GM12878 (cell line): ENCODE measurements around the gene GPR78. TPM values are rescaled to one million over a fixed set of nuclear protein-coding genes. Genes with fewer than 3 reads are reported as not detected.

Experiments
- ATAC-seq: fragments of 200-7000 bp; cut with Tn5 transposase; 3 replicates; pipeline ENCODE4 v1.9.1; 2020; ENCODE audit warnings: mild to moderate bottlenecking, moderate library complexity
- BruUV-seq: library from RNA; stranded (reverse); fragments of 400-500 nt; replicated peaks from 2 replicates; lab custom pipeline; 2021; lab: Mats Ljungman, UMichigan
- CTCF ChIA-PET: fragments of 300-600 bp; sonication (Branson Sonifier 250); formaldehyde crosslinking; extraction: SDS; loops from one replicate; lab custom pipeline; 2021; ENCODE audit warnings: inconsistent platforms; lab: Yijun Ruan, JAX
- POLR2A ChIA-PET: fragments of 350-600 bp; formaldehyde crosslinking; extraction: SDS; loops from one replicate; lab custom pipeline; 2021; ENCODE audit warnings: inconsistent platforms; lab: Charles Lee
- RAD21 ChIA-PET: fragments of 300-600 bp; sonication (Branson Sonifier 250); formaldehyde crosslinking; loops from one replicate; lab custom pipeline; 2023; ENCODE audit warnings: antibody characterized with exemption; ENCODE audit not compliant: unreplicated experiment; lab: Charles Lee
- SMC1A ChIA-PET: fragments of 300-600 bp; sonication (Branson Sonifier 250); formaldehyde crosslinking; loops from one replicate; lab custom pipeline; 2023; ENCODE audit not compliant: unreplicated experiment, uncharacterized antibody; lab: Charles Lee
- DNase-seq: peaks from one replicate; pipeline ENCODE4 v3.0.0-alpha.2; 2011; ENCODE audit warnings: low read depth, low spot score
- FAIRE-seq: peaks from 3 replicates; lab custom pipeline; 2011; peaks lifted over from hg19 to GRCh38; lab: Jason Lieb, UNC
- H2AFZ ChIP-seq: 2 replicates; pipeline ENCODE4 v1.6.0; 2011; ENCODE audit warnings: low read depth, low read length, control low read depth; ENCODE audit not compliant: control insufficient read depth
- H3K27ac ChIP-seq: 2 replicates; pipeline ENCODE4 v1.5.1; 2011; ENCODE audit warnings: control low read depth; ENCODE audit not compliant: control insufficient read depth, insufficient read depth
- H3K27me3 ChIP-seq, 2 experiments: replicated peaks in 1 of 2; 2 replicates each; pipeline versions ENCODE4 v1.6.0 to v1.6.1; 2011; ENCODE audit warnings: low read length in 1 of 2; ENCODE audit not compliant: control insufficient read depth in 2 of 2, insufficient read depth in 2 of 2
- H3K36me3 ChIP-seq, 2 experiments: 2 replicates each; pipeline ENCODE4 v1.5.1; 2011; ENCODE audit warnings: low read length in 1 of 2; ENCODE audit not compliant: control insufficient read depth in 2 of 2, insufficient read depth in 2 of 2
- H3K4me1 ChIP-seq: 2 replicates; pipeline ENCODE4 v1.6.1; 2011; ENCODE audit warnings: mild to moderate bottlenecking, low read length, moderate library complexity, mixed read lengths; ENCODE audit not compliant: control insufficient read depth, insufficient read depth
- H3K4me2 ChIP-seq: 2 replicates; pipeline ENCODE4 v1.6.0; 2011; ENCODE audit warnings: control low read depth; ENCODE audit not compliant: control insufficient read depth, insufficient read depth
- H3K4me3 ChIP-seq: fragments of 200-600 bp; sonication (generic); 2 replicates; pipeline ENCODE4 v1.5.1; 2016
- H3K79me2 ChIP-seq: 2 replicates; pipeline ENCODE4 v1.6.0; 2011; ENCODE audit warnings: low read length; ENCODE audit not compliant: control insufficient read depth, insufficient read depth
- H3K9ac ChIP-seq: 2 replicates; pipeline ENCODE4 v1.8.0; 2011; ENCODE audit warnings: low read length, control low read depth, mixed read lengths; ENCODE audit not compliant: control insufficient read depth, insufficient read depth
- H3K9me3 ChIP-seq: replicated peaks from 3 replicates; pipeline ENCODE4 v1.5.1; 2011; ENCODE audit warnings: mild to moderate bottlenecking, low read length; ENCODE audit not compliant: control insufficient read depth, insufficient read depth
- H4K20me1 ChIP-seq: 2 replicates; pipeline ENCODE4 v1.6.0; 2011; ENCODE audit not compliant: control insufficient read depth, insufficient read depth
- HDAC6 ChIP-seq: fragments of 200-600 bp; sonication (generic); IDR thresholded peaks from one replicate; pipeline ENCODE4 v1.8.0; 2017; ENCODE audit warnings: antibody characterized with exemption; ENCODE audit not compliant: unreplicated experiment
- IRF4 ChIP-seq: IDR thresholded peaks from 2 replicates; pipeline ENCODE4 v1.6.1; 2011; ENCODE audit warnings: low read depth, low read length
- RAD21 ChIP-seq: IDR thresholded peaks from 2 replicates; pipeline ENCODE4 v1.6.1; 2011; ENCODE audit warnings: mild to moderate bottlenecking, low read depth, low read length, moderate library complexity; ENCODE audit not compliant: insufficient read depth
- SIX5 ChIP-seq: IDR thresholded peaks from 2 replicates; pipeline ENCODE4 v1.6.1; 2011; ENCODE audit warnings: mild to moderate bottlenecking, low read depth, low read length, moderate library complexity; ENCODE audit not compliant: severe bottlenecking
- SPI1 ChIP-seq: IDR thresholded peaks from 2 replicates; pipeline ENCODE4 v1.6.1; 2011; ENCODE audit warnings: low read depth, mild to moderate bottlenecking, low read length, moderate library complexity, borderline replicate concordance; ENCODE audit not compliant: insufficient read depth
- ZNF24 ChIP-seq: fragments of 450-650 bp; IDR thresholded peaks from 2 replicates; pipeline ENCODE4 v1.6.1; 2017; ENCODE audit warnings: antibody characterized with exemption, mild to moderate bottlenecking
- WGBS: methylation state at CpG from one replicate; pipeline ENCODE4 v1.1.6; 2016; ENCODE audit warnings: low lambda C conversion rate; ENCODE audit not compliant: insufficient replicate concordance, insufficient coverage; ENCODE audit errors: missing lambda C conversion rate; 5-methylcytosine and 5-hydroxymethylcytosine counted together
- in situ Hi-C: fragments of 300-500 bp; cut with MboI; formaldehyde crosslinking; loops from 9 replicates; pipeline ENCODE4 v1.14.3; 2018; ENCODE audit warnings: mixed read lengths
- intact Hi-C: fragments of 100-400 bp; cut with micrococcal nuclease; formaldehyde crosslinking; loops from one replicate; pipeline ENCODE4 v1.14.2; 2022; ENCODE audit not compliant: unreplicated experiment
- polyA plus RNA-seq, 11 experiments: library from polyadenylated mRNA; depleted of rRNA in 4 of 11; unstranded in 6 of 11; stranded (reverse) in 5 of 11; fragments of >200 nt; fragmentation: Nextera tagmentation in 4 of 11; fragmentation: Illumina TruSeq in 1 of 11; extraction: Ambion mirVana in 4 of 11; extraction: Trizol in 1 of 11; gene quantifications; 1 replicate in 1 of 11; 2 replicates in 10 of 11; pipeline versions ENCODE4 v1.2.1 to v1.2.3, GENCODE V29; 2011 to 2016; ENCODE audit warnings: inconsistent platforms in 2 of 11, missing spikeins in 2 of 11, low read depth in 1 of 11
- total RNA-seq, 4 experiments: library from RNA; depleted of rRNA in 3 of 4; stranded (reverse); fragments of >200 nt in 3 of 4; fragmentation: Illumina TruSeq in 1 of 4; extraction: Trizol in 1 of 4; gene quantifications; 2 replicates each; pipeline versions ENCODE4 v1.2.1 to v1.2.3, GENCODE V29; 2013 to 2021
- TF ChIP-seq, protein P1 (sequence below): fragments of 450-650 bp; IDR thresholded peaks from 2 replicates; pipeline ENCODE4 v1.6.1; 2016; ENCODE audit warnings: mild to moderate bottlenecking
- TF ChIP-seq, protein P2 (sequence below): IDR thresholded peaks from 2 replicates; pipeline ENCODE4 v1.6.1; 2012; ENCODE audit warnings: low read depth, low read length, improper control_type of control experiment
- TF ChIP-seq, protein P3 (sequence below): fragments of 450-650 bp; IDR thresholded peaks from 2 replicates; pipeline ENCODE4 v1.6.1; 2017; ENCODE audit warnings: mild to moderate bottlenecking, moderate library complexity
- TF ChIP-seq, protein P4 (sequence below): fragments of 450-650 bp; IDR thresholded peaks from 2 replicates; pipeline ENCODE4 v1.6.1; 2016; ENCODE audit warnings: mild to moderate bottlenecking
- TF ChIP-seq, protein P5 (sequence below): fragments of 450-650 bp; IDR thresholded peaks from 2 replicates; pipeline ENCODE4 v1.6.1; 2017; ENCODE audit warnings: mild to moderate bottlenecking, moderate library complexity

GPR78 gene
- total and polyA plus RNA-seq, 10 of the 15 experiments (the other 5 are each of a cell fraction or from before 2014, with no cell fraction given): 0.03 TPM; not detected in 9

DNA sequence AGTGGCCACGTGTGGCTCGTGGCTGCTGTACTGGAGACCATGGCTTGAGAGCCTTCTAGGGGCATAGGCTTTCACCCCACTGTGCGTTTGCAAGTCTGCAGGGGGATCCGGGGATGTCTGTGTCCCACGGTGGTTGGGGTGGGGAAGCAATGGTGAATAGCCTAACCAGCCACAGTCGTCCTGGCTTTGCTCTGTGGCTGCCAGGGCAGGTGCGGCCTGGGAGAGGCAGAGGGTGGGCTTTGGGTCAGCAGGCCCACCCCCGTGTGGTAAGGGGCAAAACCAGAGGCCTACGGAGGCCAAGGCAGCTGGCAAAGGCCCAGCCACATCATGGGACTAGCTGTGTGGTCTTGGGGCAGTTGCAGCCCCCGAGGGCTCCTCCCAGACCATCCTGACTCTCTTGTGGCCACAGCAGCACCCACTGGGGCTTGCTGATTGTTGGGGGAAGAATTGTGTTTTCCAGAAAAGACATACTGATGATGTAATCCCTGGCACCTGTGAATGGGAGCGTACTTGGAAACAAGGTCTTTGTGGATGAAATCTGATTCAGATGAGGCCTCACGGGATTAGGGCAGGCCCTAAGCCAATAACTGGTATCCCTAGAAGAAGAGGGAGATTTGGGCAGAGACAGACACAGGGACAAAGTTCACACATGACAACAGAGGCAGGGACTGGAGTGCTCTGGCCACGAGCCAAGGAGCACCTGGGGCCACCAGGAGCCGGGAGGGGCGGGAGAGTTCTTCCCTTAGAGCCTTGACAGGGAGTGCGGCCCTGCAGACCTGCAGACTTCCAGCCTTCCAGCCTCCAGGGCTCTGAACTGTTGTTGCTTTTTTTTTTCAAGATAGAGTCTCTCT lies 15.3 kb downstream of the GPR78 start:
- no peaks in the 10 kb centered on the region for H3K79me2 ChIP-seq
- in situ Hi-C loops (loop anchor here (5.0 to 10.0 kb wide), 2 partner anchors 133 to 331 kb away; partner anchors contain the start of gene HTRA3), intact Hi-C loops (loop anchor here (10.0 kb wide), 1 partner anchor 351 kb away; no protein-coding TSS in a partner anchor)
- no peaks in the 10 kb centered on the region for H3K36me3 ChIP-seq
- H3K4me2 ChIP-seq: no peak overlapping the region
- RAD21 ChIA-PET: no interaction called here
- SMC1A ChIA-PET: no interaction called here
- POLR2A ChIA-PET: no interaction called here
- no peaks in the 10 kb centered on the region for H4K20me1 ChIP-seq
- no peak for ATAC-seq
- CTCF ChIA-PET: interaction anchor here (0.9 to 1.0 kb wide), 2 partner anchors 127 to 185 kb away, joined by 3 to 5 read pairs; no protein-coding TSS in a partner anchor
- no peak overlapping the region for H3K4me3 ChIP-seq
- 19% methylated on average over 16 of the region's 16 CpGs for WGBS
- no peak for DNase-seq
- H3K27ac ChIP-seq: no peak overlapping the region
- FAIRE-seq: no peak
- no peaks in the 10 kb centered on the region for H3K4me1 ChIP-seq
- BruUV-seq: no TSS peak
- H2AFZ ChIP-seq: no peak overlapping the region
- no peak overlapping the region for H3K9ac ChIP-seq
- peaks cover 2 to 6% of the 10 kb centered on the region in 2 experiments; a peak in 3 of 4 replicates for H3K27me3 ChIP-seq
- H3K9me3 ChIP-seq: no peaks in the 10 kb centered on the region
- TF ChIP-seq RAD21 (no peak), SPI1 (no peak), SIX5 (no peak), IRF4 (no peak), ZNF24 (no peak), HDAC6 (no peak)
- TF ChIP-seq, protein P1, sequence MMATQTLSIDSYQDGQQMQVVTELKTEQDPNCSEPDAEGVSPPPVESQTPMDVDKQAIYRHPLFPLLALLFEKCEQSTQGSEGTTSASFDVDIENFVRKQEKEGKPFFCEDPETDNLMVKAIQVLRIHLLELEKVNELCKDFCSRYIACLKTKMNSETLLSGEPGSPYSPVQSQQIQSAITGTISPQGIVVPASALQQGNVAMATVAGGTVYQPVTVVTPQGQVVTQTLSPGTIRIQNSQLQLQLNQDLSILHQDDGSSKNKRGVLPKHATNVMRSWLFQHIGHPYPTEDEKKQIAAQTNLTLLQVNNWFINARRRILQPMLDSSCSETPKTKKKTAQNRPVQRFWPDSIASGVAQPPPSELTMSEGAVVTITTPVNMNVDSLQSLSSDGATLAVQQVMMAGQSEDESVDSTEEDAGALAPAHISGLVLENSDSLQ: no peak
- TF ChIP-seq, protein P2, sequence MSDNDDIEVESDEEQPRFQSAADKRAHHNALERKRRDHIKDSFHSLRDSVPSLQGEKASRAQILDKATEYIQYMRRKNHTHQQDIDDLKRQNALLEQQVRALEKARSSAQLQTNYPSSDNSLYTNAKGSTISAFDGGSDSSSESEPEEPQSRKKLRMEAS: no peak
- TF ChIP-seq, protein P3, sequence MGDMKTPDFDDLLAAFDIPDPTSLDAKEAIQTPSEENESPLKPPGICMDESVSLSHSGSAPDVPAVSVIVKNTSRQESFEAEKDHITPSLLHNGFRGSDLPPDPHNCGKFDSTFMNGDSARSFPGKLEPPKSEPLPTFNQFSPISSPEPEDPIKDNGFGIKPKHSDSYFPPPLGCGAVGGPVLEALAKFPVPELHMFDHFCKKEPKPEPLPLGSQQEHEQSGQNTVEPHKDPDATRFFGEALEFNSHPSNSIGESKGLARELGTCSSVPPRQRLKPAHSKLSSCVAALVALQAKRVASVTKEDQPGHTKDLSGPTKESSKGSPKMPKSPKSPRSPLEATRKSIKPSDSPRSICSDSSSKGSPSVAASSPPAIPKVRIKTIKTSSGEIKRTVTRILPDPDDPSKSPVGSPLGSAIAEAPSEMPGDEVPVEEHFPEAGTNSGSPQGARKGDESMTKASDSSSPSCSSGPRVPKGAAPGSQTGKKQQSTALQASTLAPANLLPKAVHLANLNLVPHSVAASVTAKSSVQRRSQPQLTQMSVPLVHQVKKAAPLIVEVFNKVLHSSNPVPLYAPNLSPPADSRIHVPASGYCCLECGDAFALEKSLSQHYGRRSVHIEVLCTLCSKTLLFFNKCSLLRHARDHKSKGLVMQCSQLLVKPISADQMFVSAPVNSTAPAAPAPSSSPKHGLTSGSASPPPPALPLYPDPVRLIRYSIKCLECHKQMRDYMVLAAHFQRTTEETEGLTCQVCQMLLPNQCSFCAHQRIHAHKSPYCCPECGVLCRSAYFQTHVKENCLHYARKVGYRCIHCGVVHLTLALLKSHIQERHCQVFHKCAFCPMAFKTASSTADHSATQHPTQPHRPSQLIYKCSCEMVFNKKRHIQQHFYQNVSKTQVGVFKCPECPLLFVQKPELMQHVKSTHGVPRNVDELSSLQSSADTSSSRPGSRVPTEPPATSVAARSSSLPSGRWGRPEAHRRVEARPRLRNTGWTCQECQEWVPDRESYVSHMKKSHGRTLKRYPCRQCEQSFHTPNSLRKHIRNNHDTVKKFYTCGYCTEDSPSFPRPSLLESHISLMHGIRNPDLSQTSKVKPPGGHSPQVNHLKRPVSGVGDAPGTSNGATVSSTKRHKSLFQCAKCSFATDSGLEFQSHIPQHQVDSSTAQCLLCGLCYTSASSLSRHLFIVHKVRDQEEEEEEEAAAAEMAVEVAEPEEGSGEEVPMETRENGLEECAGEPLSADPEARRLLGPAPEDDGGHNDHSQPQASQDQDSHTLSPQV: no peak
- TF ChIP-seq, protein P4, sequence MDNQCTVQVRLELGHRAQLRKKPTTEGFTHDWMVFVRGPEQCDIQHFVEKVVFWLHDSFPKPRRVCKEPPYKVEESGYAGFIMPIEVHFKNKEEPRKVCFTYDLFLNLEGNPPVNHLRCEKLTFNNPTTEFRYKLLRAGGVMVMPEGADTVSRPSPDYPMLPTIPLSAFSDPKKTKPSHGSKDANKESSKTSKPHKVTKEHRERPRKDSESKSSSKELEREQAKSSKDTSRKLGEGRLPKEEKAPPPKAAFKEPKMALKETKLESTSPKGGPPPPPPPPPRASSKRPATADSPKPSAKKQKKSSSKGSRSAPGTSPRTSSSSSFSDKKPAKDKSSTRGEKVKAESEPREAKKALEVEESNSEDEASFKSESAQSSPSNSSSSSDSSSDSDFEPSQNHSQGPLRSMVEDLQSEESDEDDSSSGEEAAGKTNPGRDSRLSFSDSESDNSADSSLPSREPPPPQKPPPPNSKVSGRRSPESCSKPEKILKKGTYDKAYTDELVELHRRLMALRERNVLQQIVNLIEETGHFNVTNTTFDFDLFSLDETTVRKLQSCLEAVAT: no peak
- TF ChIP-seq, protein P5, sequence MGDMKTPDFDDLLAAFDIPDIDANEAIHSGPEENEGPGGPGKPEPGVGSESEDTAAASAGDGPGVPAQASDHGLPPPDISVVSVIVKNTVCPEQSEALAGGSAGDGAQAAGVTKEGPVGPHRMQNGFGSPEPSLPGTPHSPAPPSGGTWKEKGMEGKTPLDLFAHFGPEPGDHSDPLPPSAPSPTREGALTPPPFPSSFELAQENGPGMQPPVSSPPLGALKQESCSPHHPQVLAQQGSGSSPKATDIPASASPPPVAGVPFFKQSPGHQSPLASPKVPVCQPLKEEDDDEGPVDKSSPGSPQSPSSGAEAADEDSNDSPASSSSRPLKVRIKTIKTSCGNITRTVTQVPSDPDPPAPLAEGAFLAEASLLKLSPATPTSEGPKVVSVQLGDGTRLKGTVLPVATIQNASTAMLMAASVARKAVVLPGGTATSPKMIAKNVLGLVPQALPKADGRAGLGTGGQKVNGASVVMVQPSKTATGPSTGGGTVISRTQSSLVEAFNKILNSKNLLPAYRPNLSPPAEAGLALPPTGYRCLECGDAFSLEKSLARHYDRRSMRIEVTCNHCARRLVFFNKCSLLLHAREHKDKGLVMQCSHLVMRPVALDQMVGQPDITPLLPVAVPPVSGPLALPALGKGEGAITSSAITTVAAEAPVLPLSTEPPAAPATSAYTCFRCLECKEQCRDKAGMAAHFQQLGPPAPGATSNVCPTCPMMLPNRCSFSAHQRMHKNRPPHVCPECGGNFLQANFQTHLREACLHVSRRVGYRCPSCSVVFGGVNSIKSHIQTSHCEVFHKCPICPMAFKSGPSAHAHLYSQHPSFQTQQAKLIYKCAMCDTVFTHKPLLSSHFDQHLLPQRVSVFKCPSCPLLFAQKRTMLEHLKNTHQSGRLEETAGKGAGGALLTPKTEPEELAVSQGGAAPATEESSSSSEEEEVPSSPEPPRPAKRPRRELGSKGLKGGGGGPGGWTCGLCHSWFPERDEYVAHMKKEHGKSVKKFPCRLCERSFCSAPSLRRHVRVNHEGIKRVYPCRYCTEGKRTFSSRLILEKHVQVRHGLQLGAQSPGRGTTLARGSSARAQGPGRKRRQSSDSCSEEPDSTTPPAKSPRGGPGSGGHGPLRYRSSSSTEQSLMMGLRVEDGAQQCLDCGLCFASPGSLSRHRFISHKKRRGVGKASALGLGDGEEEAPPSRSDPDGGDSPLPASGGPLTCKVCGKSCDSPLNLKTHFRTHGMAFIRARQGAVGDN: no peak
